IPS-15b (cell line): Measurements from ENCODE around the gene PAXX.

Source experiments
- H3K27me3 ChIP-seq: one replicate; pipeline ENCODE4 v1.6.1; 2013; ENCODE audit warnings: low read length; ENCODE audit not compliant: control insufficient read depth, insufficient read depth
- H3K36me3 ChIP-seq: one replicate; pipeline ENCODE4 v1.6.1; 2013; ENCODE audit warnings: low read length; ENCODE audit not compliant: control insufficient read depth, insufficient read depth
- H3K4me1 ChIP-seq: one replicate; pipeline ENCODE4 v1.6.1; 2013; ENCODE audit warnings: mild to moderate bottlenecking, low read length; ENCODE audit not compliant: control insufficient read depth, insufficient read depth
- H3K4me3 ChIP-seq: one replicate; pipeline ENCODE4 v1.5.1; 2013; ENCODE audit warnings: low read depth, low read length
- H3K9ac ChIP-seq: one replicate; pipeline ENCODE4 v1.6.1; 2013; ENCODE audit warnings: low read depth, mild to moderate bottlenecking, low read length
- H3K9me3 ChIP-seq: one replicate; pipeline ENCODE4 v1.6.1; 2013; ENCODE audit warnings: mild to moderate bottlenecking, low read length; ENCODE audit not compliant: control insufficient read depth, insufficient read depth

Gene PAXX

DNA sequence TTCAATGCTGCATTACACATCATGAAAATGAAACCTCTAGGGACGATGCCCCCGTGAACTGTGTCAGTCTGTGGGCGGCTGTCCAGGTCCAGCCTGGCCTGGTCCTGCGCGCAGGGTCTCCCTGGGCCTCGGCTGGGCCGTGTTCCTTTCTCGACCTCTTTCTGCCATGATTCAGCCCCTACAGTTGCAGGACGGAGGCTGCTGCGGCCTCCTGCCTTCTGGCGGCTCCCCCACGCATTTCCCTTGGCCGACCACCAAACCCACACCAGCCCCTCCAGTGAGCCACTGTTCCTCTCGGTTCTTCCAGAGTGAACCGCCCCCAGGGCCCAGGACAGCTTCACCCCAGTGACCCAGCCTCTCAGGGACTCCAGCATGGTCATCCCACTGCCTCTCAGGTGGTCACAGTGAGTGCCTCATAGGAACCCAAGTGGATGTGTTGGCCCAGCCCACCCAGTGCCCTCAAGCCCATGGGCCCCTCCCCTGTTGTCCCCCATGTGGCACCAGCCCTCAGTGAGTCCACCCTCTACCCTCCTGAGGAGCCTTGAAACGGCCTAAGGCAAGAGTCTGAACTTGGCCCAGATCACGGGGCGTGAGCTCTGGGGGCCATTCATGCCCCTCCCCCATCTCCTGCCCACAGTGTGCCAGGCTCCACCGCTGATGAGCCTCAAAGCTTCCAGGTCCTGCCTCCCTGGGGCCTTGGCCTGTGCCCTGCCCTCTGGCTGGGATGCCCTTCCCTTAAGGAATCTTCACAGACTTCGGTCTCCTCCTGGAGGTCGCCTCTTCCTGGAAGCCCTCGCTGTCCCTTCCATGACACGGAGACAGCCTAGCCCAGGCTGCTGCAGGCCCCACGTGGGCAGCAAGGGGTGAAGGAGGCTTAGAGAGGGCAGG is 14.1 kb downstream of the PAXX start:
- Histone ChIP-seq H3K9ac (no peak overlapping the region), H3K36me3 (peaks cover 3% of the 10 kb centered on the region), H3K9me3 (no peaks in the 10 kb centered on the region), H3K27me3 (no peaks in the 10 kb centered on the region), H3K4me1 (no peaks in the 10 kb centered on the region), H3K4me3 (no peak overlapping the region)

- H3K4me3 ChIP-seq: no peak overlapping the region
- peaks cover 6% of the 10 kb centered on the region for H3K36me3 ChIP-seq
- H3K4me1 ChIP-seq: no peaks in the 10 kb centered on the region
- H3K9me3 ChIP-seq: no peaks in the 10 kb centered on the region
- no peak overlapping the region for H3K9ac ChIP-seq
- H3K27me3 ChIP-seq: no peaks in the 10 kb centered on the region
These were observed 15.0 kb downstream of the PAXX start for GRCh38 chr9:137007108-137007815.

- H3K9me3 ChIP-seq: no peaks in the 10 kb centered on the region
- H3K9ac ChIP-seq: no peak overlapping the region
- no peaks in the 10 kb centered on the region for H3K27me3 ChIP-seq
These were observed 15.6 kb downstream of the PAXX start for GRCh38 chr9:137007816-137008270.

GRCh38 chr9:137008312-137008711 is 16.1 kb downstream of the PAXX start:
- H3K4me3 ChIP-seq: no peak overlapping the region
- H3K36me3 ChIP-seq: peaks cover 6% of the 10 kb centered on the region
- no peak overlapping the region for H3K9ac ChIP-seq
- H3K4me1 ChIP-seq: no peaks in the 10 kb centered on the region
- H3K27me3 ChIP-seq: no peaks in the 10 kb centered on the region
- no peaks in the 10 kb centered on the region for H3K9me3 ChIP-seq

More at GRCh38 chr9:137007816-137008270, 15.6 kb downstream of the PAXX start:
- peaks cover 6% of the 10 kb centered on the region for H3K36me3 ChIP-seq
- H3K4me3 ChIP-seq: no peak overlapping the region
- H3K4me1 ChIP-seq: no peaks in the 10 kb centered on the region

DNA sequence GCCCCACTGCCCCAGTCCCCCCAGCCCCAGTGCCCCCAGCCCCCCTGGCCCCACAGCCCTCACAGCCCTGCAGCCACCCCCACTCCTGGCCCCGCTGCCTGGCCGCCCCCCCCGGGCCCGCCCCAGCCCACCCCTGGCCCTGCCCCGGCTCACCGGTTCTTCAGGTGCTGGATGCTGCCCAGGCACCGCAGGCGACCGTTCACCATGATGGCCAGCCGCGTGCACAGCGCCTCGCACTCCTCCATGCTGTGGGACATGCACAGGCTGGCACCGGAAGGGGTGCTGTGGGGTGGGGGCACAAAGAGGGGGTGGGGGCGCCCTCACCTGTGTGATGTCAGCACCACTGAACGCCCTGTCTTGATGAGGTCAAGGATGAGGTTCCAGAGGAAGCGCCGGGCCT is 17.0 kb downstream of the PAXX start:
- H3K4me1 ChIP-seq: no peaks in the 10 kb centered on the region
- H3K9me3 ChIP-seq: no peaks in the 10 kb centered on the region
- peaks cover 6% of the 10 kb centered on the region for H3K36me3 ChIP-seq
- H3K4me3 ChIP-seq: no peak overlapping the region
- no peak overlapping the region for H3K9ac ChIP-seq
- H3K27me3 ChIP-seq: no peaks in the 10 kb centered on the region

GRCh38 chr9:137009938-137010732 is 17.9 kb downstream of the PAXX start:
- no peaks in the 10 kb centered on the region for H3K9me3 ChIP-seq
- H3K27me3 ChIP-seq: no peaks in the 10 kb centered on the region
- no peak overlapping the region for H3K4me3 ChIP-seq
- no peak overlapping the region for H3K9ac ChIP-seq
- peaks cover 6% of the 10 kb centered on the region for H3K36me3 ChIP-seq
- H3K4me1 ChIP-seq: no peaks in the 10 kb centered on the region

GRCh38 chr9:137011156-137011555 is 18.9 kb downstream of the PAXX start:
- no peaks in the 10 kb centered on the region for H3K27me3 ChIP-seq
- no peaks in the 10 kb centered on the region for H3K9me3 ChIP-seq
- no peak overlapping the region for H3K9ac ChIP-seq
- H3K36me3 ChIP-seq: peaks cover 6% of the 10 kb centered on the region
- H3K4me3 ChIP-seq: no peak overlapping the region
- no peaks in the 10 kb centered on the region for H3K4me1 ChIP-seq

DNA sequence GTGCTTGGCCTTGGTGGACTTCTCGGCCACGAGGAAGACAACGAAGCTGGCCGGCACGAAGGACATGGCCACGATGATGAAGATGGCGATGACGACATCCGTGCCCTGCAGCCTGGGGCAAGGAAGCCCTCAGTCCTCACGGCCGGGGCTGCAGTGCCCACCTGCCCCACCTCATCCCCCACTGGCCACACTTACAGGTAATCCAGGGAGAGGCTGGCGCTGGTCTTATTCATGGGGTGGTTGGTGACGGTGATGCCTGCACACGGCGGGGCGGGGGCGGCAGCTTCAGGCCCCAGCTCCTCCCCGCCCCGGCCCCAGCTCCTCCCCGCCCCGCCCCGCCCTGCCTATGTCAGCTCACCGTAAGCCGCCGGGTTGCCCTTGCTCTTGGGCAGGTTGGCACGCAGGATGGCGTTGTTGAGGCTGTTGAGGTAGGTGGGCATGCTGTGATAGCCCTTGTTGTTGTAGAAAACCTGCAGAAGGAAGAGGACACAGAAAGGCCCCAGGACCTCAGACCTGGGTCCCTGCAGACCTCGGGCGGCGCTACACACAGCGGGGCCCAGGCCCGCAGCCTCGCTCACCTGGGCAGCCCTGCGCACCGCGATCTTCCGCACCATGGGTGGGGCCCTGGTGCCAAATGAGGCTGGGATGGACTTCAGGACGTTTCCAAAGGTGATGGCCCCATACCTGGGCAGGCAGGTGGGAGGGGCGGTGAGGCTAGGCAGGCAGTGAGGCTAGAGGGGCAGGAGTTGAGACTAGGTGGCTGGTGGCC is 19.9 kb downstream of the PAXX start:
- H3K9ac ChIP-seq: no peak overlapping the region
- no peaks in the 10 kb centered on the region for H3K9me3 ChIP-seq
- H3K36me3 ChIP-seq: peaks cover 6% of the 10 kb centered on the region
- no peaks in the 10 kb centered on the region for H3K4me1 ChIP-seq
- no peak overlapping the region for H3K4me3 ChIP-seq
- H3K27me3 ChIP-seq: no peaks in the 10 kb centered on the region

- no peaks in the 10 kb centered on the region for H3K4me1 ChIP-seq
- peaks cover 6% of the 10 kb centered on the region for H3K36me3 ChIP-seq
- no peak overlapping the region for H3K4me3 ChIP-seq
- no peaks in the 10 kb centered on the region for H3K9me3 ChIP-seq
- H3K9ac ChIP-seq: no peak overlapping the region
- no peaks in the 10 kb centered on the region for H3K27me3 ChIP-seq
These were observed 20.7 kb downstream of the PAXX start for GRCh38 chr9:137012694-137013570.

GRCh38 chr9:137013571-137013940 is 21.3 kb downstream of the PAXX start:
- no peaks in the 10 kb centered on the region for H3K4me1 ChIP-seq
- no peaks in the 10 kb centered on the region for H3K27me3 ChIP-seq
- peaks cover 3% of the 10 kb centered on the region for H3K36me3 ChIP-seq
- H3K9me3 ChIP-seq: no peaks in the 10 kb centered on the region
- H3K9ac ChIP-seq: no peak overlapping the region
- no peak overlapping the region for H3K4me3 ChIP-seq
